Esophagus muscularis mucosa (tissue), 4 donors: ENCODE measurements around the gene CASP2.

Source experiments
- CTCF ChIP-seq, 3 experiments: fragments of 200-600 bp in 2 of 3; fragments of 450-650 bp in 1 of 3; sonication (generic) in 2 of 3; IDR thresholded peaks; one replicate each; pipeline ENCODE4 v1.5.1; 2017 to 2019; ENCODE audit warnings: antibody characterized with exemption in 3 of 3, mild to moderate bottlenecking in 2 of 3, moderate library complexity in 1 of 3
- EP300 ChIP-seq: sonication (generic); formaldehyde crosslinking; IDR thresholded peaks from one replicate; pipeline ENCODE4 v1.6.1; 2017; ENCODE audit warnings: antibody characterized with exemption
- POLR2A ChIP-seq: fragments of 450-650 bp; IDR thresholded peaks from one replicate; pipeline ENCODE4 v1.6.1; 2017; ENCODE audit warnings: antibody characterized with exemption, moderate library complexity, mild to moderate bottlenecking, low read depth

- TF ChIP-seq CTCF (IDR thresholded peaks at IDR 0.05) (no peak), POLR2A (no peak), EP300 (no peak)
Measured at GRCh38 chr7:143261901-143262300, 26.2 kb upstream of the CASP2 start.
